Activated T-helper 17 cell treated with anti-CD3 and anti-CD28 coated beads, Interleukin-2, amount 50 U/mL, for 72 hours (primary cell): ENCODE data around the gene CTSS. TPM values are rescaled to one million over a fixed set of nuclear protein-coding genes. Genes with fewer than 3 reads are reported as not detected.
"Not testable (repeated sequence)": the region's sequence is repeated elsewhere in the genome, so short reads cannot be mapped to it uniquely, and the experiment has no call there.

Experiments used
- ATAC-seq: fragments of 150-1000 bp; cut with Tn5 transposase; replicated peaks from 2 replicates; pipeline ENCODE4 v1.10.0; 2021; ENCODE audit warnings: mild to moderate bottlenecking, moderate library complexity
- H3K27ac Mint-ChIP-seq: one replicate; pipeline ENCODE4 v1.8.0; 2022; ENCODE audit warnings: mixed read lengths
- H3K27me3 Mint-ChIP-seq: one replicate; pipeline ENCODE4 v1.8.0; 2022; ENCODE audit warnings: mixed read lengths
- H3K36me3 Mint-ChIP-seq: one replicate; pipeline ENCODE4 v1.8.0; 2022; ENCODE audit warnings: low read depth, mild to moderate bottlenecking, mixed read lengths
- H3K4me1 Mint-ChIP-seq: one replicate; pipeline ENCODE4 v1.8.0; 2022; ENCODE audit warnings: mixed read lengths
- H3K4me3 Mint-ChIP-seq: one replicate; pipeline ENCODE4 v1.8.0; 2022; ENCODE audit warnings: mild to moderate bottlenecking, mixed read lengths
- H3K9me3 Mint-ChIP-seq: one replicate; pipeline ENCODE4 v1.8.0; 2022; ENCODE audit warnings: mixed read lengths
- total RNA-seq, 2 donors: library from RNA; stranded (reverse); gene quantifications; one replicate each; pipeline ENCODE4 v1.2.3, GENCODE V29; 2022

CTSS gene
- total RNA-seq, 2 donors from 2014 or later: 61.3 to 71.0 TPM

DNA sequence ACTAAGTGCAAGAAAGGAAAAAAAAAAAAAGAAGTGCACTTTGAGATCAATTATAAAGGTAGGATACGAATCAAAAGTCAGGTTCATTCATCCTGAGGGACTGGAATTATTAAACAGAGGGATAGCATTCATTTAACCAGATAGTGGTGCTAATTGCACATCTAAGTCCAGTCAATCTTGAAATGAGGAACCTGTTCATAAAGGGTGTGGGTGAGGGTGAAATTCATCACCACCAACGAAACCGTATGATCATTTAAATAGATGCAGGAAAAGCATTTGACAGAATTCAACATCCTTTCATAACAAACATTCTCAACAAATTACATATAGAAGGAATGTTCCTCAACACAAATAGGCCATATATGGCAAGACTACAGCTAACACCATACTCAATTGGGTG is 5.6 kb downstream of the CTSS start:
- Mint-ChIP-seq H3K4me3 (no peak overlapping the region), H3K4me1 (peaks cover 27% of the 10 kb centered on the region), H3K36me3 (peaks cover 70% of the 10 kb centered on the region), H3K9me3 (no peaks in the 10 kb centered on the region), H3K27me3 (no peaks in the 10 kb centered on the region), H3K27ac (peak overlapping the region; percentile 28)
- ATAC-seq: no peak

DNA sequence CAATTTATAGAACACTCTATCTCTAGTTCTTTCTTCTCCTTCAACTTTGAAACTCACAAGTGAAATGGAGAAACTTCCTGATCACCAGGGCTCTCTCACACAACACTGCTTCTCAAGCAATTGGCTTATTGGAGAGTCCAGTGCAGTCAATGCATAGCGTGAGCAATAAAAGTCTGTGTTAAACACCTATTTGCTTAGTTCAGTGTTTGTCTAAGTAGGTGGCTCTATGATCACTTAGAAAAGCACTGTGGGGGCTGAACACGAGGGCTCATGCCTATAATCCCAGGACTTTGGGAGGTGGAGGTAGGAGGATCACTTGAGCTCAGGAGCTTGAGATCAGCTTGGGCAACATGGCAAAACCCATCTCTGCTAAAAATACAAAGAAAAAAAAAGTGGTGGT is 12.2 kb downstream of the CTSS start:
- Mint-ChIP-seq H3K36me3 (peaks cover 91% of the 10 kb centered on the region), H3K27ac (peak overlapping the region; percentile 43)

DNA sequence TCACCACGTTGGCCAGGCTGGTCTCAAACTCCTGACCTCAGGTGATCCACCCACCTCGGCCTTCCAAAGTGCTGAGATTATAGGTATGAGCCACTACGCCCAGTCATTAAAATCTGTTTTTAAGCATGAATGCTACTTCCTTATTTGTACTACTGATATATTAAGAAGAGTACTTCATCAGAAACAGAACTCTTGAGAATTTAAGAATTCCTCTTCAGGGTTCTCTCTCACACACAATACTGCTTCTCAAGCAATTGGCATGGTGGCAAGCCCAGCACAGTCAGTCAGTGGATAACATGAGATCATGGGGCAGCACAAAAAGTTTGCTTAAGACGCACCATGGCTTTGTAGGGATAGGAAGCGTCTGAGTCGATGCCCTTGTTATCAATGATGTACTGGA is 14.1 kb downstream of the CTSS start:
- peaks cover 76% of the 10 kb centered on the region for H3K36me3 Mint-ChIP-seq
- ATAC-seq: no peak
- no peak overlapping the region for H3K4me3 Mint-ChIP-seq
- H3K9me3 Mint-ChIP-seq: no peaks in the 10 kb centered on the region
- no peaks in the 10 kb centered on the region for H3K27me3 Mint-ChIP-seq
- no peaks in the 10 kb centered on the region for H3K4me1 Mint-ChIP-seq
- no peak overlapping the region for H3K27ac Mint-ChIP-seq

More for the DNA sequence above, 12.2 kb downstream of the CTSS start:
- Mint-ChIP-seq H3K27me3 (no peaks in the 10 kb centered on the region), H3K4me1 (no peaks in the 10 kb centered on the region), H3K4me3 (no peak overlapping the region), H3K9me3 (no peaks in the 10 kb centered on the region)
- ATAC-seq: no peak

DNA sequence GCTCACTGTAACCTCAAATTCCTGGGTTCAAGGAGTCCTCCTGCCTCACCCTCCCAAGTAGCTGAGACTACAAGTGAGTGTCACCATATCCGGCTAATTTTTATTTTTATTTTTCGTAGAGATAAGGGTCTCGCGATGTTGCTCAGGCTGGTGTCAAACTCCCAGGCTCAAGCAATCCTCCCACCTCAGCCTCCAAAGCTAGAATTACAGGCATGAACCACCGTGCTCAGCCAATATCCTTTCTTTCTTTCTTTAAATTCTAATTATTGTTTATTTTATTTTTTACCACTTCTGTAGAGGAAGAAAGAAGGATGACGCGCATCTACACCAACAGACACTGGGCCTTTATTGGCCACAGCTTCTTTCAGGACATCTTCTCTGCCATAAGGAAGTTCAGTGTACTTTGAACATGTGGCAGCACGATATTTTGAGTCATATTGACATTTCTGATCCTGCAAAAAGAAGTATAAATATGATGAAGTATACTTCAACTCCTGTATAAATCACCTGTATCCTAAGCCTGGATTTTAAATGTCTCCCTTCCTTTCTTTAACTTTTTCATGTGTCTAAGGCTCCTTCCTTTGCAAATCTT is 15.8 kb downstream of the CTSS start:
- Mint-ChIP-seq H3K27ac (no peak overlapping the region), H3K27me3 (no peaks in the 10 kb centered on the region), H3K4me3 (no peak overlapping the region), H3K36me3 (peaks cover 63% of the 10 kb centered on the region), H3K9me3 (no peaks in the 10 kb centered on the region), H3K4me1 (no peaks in the 10 kb centered on the region)
- no peak for ATAC-seq

GRCh38 chr1:150748878-150749719 is 16.5 kb downstream of the CTSS start:
- peak overlapping the region; percentile 20 for H3K27ac Mint-ChIP-seq
- H3K4me1 Mint-ChIP-seq: no peaks in the 10 kb centered on the region
- ATAC-seq: peak; percentile 19
- H3K27me3 Mint-ChIP-seq: no peaks in the 10 kb centered on the region
- H3K36me3 Mint-ChIP-seq: peaks cover 56% of the 10 kb centered on the region
- no peak overlapping the region for H3K4me3 Mint-ChIP-seq
- no peaks in the 10 kb centered on the region for H3K9me3 Mint-ChIP-seq

- no peaks in the 10 kb centered on the region for H3K4me1 Mint-ChIP-seq
- H3K36me3 Mint-ChIP-seq: peaks cover 26% of the 10 kb centered on the region
- no peak for ATAC-seq
- no peak overlapping the region for H3K4me3 Mint-ChIP-seq
- no peak overlapping the region for H3K27ac Mint-ChIP-seq
- H3K27me3 Mint-ChIP-seq: no peaks in the 10 kb centered on the region
- no peaks in the 10 kb centered on the region for H3K9me3 Mint-ChIP-seq
Observed at GRCh38 chr1:150730130-150730721, 35.4 kb downstream of the CTSS start.

DNA sequence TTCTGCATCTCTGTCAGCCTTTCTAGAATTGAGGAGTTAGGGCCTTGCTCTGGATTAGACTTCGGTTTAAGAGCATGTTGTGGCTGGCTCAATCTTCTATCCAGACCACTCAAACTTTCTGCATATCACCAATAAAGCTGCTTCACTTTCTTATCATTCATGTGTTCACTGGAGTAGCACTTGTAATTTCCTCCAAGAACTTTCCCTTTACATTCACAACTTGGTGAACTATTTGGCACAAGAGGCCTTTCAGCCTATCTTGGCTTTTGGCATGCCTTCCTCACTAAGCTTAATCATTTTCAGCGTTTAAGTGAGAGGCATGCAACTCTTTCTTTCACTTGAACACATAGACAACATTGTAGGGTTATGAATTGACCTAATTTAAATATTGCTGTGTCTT is 41.2 kb downstream of the CTSS start:
- H3K4me3 Mint-ChIP-seq: no peak overlapping the region
- H3K9me3 Mint-ChIP-seq: no peaks in the 10 kb centered on the region
- ATAC-seq: no peak
- H3K4me1 Mint-ChIP-seq: no peaks in the 10 kb centered on the region
- no peak overlapping the region for H3K27ac Mint-ChIP-seq
- H3K36me3 Mint-ChIP-seq: no peaks in the 10 kb centered on the region
- no peaks in the 10 kb centered on the region for H3K27me3 Mint-ChIP-seq

GRCh38 chr1:150720703-150721102 is 44.9 kb downstream of the CTSS start, which contains the start of gene HORMAD1:
HORMAD1 (minus strand) TSS chr1:150720895; CDS start chr1:150719505, 1,390 bp downstream.
- Mint-ChIP-seq H3K4me1 (no peaks in the 10 kb centered on the region), H3K9me3 (no peaks in the 10 kb centered on the region), H3K36me3 (no peaks in the 10 kb centered on the region), H3K27me3 (no peaks in the 10 kb centered on the region), H3K4me3 (no peak within 1 kb of the TSS), H3K27ac (no peak within 1 kb of the TSS)
- no peak for ATAC-seq

- H3K4me1 Mint-ChIP-seq: no peaks in the 10 kb centered on the region
- no peaks in the 10 kb centered on the region for H3K27me3 Mint-ChIP-seq
- H3K36me3 Mint-ChIP-seq: no peaks in the 10 kb centered on the region
- H3K9me3 Mint-ChIP-seq: no peaks in the 10 kb centered on the region
- no peak overlapping the region for H3K27ac Mint-ChIP-seq
- ATAC-seq: no peak
- no peak overlapping the region for H3K4me3 Mint-ChIP-seq
Observed at GRCh38 chr1:150720098-150720497, 45.5 kb downstream of the CTSS start.

- no peak overlapping the region for H3K27ac Mint-ChIP-seq
- H3K4me3 Mint-ChIP-seq: no peak overlapping the region
- H3K36me3 Mint-ChIP-seq: no peaks in the 10 kb centered on the region
- no peak for ATAC-seq
- H3K27me3 Mint-ChIP-seq: no peaks in the 10 kb centered on the region
- no peaks in the 10 kb centered on the region for H3K9me3 Mint-ChIP-seq
- H3K4me1 Mint-ChIP-seq: no peaks in the 10 kb centered on the region
Observed at GRCh38 chr1:150718225-150718891, 47.2 kb downstream of the CTSS start.

DNA sequence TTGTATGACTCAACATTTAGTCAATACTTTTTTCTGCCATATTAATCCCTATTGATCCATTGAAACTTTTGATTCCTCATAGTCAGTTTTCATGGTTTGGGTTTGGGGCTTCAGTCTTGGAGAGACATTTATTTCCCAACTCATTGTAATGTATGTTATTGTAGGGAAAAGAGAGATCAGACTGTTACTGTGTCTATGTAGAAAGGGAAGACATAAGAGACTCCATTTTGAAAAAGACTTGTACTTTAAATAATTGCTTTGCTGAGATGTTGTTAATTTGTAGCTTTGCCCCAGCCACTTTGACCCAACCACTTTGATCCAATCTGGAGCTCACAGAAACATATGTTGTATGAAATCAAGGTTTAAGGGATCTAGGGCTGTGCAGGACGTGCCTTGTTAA is 56.5 kb downstream of the CTSS start:
- not testable (repeated sequence) for H3K9me3 Mint-ChIP-seq, H3K27ac Mint-ChIP-seq, ATAC-seq, H3K4me3 Mint-ChIP-seq, H3K36me3 Mint-ChIP-seq, H3K4me1 Mint-ChIP-seq, H3K27me3 Mint-ChIP-seq

DNA sequence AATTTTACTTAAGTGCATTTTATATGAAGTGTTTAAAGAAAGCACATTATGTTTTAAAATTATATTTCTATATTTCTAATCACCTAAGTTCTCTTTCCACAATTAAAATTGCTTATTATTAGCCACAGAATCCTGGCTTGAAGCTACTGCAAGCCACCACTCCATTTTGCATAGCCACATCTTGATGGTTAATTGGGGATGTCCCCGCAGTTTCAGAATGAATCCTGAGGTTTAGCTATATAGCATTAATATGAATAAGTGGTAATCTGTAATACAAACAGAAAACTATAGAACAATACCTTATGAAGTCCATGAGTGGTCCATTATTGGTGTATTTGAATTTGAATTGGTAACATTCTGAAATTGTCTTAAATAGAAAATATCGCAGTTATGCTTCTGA is 57.0 kb downstream of the CTSS start:
- no peaks in the 10 kb centered on the region for H3K4me1 Mint-ChIP-seq
- no peak overlapping the region for H3K4me3 Mint-ChIP-seq
- H3K9me3 Mint-ChIP-seq: no peaks in the 10 kb centered on the region
- no peak overlapping the region for H3K27ac Mint-ChIP-seq
- no peaks in the 10 kb centered on the region for H3K36me3 Mint-ChIP-seq
- peak; percentile 97 for ATAC-seq
- H3K27me3 Mint-ChIP-seq: no peaks in the 10 kb centered on the region

GRCh38 chr1:150706091-150706490 is 59.5 kb downstream of the CTSS start:
- H3K27me3 Mint-ChIP-seq: no peaks in the 10 kb centered on the region
- no peaks in the 10 kb centered on the region for H3K4me1 Mint-ChIP-seq
- H3K9me3 Mint-ChIP-seq: no peaks in the 10 kb centered on the region
- H3K4me3 Mint-ChIP-seq: no peak overlapping the region
- no peak overlapping the region for H3K27ac Mint-ChIP-seq
- no peaks in the 10 kb centered on the region for H3K36me3 Mint-ChIP-seq
- ATAC-seq: no peak

DNA sequence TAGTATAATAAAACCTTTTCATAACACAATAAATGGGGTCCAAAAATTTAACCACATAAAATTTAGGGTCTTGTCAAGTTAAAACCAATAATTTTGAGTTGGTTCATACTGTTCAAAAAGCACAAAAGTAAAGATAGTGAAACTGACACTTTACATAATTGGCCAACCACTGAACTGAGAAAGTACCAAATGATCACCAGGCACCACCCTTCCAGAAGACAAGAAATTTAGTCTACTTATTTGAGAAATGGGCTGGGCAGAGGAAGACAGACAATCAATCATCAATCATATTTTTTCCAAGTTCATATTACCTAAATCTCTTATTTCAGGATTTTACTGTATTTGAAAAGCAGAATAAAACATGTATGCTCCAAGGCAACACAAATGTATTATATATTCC is 62.2 kb downstream of the CTSS start:
- Mint-ChIP-seq H3K4me3 (no peak overlapping the region), H3K36me3 (no peaks in the 10 kb centered on the region)

More for the DNA sequence above, 62.2 kb downstream of the CTSS start:
- ATAC-seq: no peak
- H3K27me3 Mint-ChIP-seq: peaks cover 4% of the 10 kb centered on the region
- H3K9me3 Mint-ChIP-seq: no peaks in the 10 kb centered on the region
- H3K27ac Mint-ChIP-seq: no peak overlapping the region
- no peaks in the 10 kb centered on the region for H3K4me1 Mint-ChIP-seq
